WTC11 (cell line): ENCODE results near the gene JAGN1. TPM values are rescaled to one million over a fixed set of nuclear protein-coding genes. Genes with fewer than 3 reads are reported as not detected.

Experiments used
- ATAC-seq: fragments of 200-7000 bp; cut with Tn5 transposase; 2 replicates; pipeline ENCODE4 v1.10.0; 2021; ENCODE audit warnings: mild to moderate bottlenecking, moderate library complexity
- CTCF ChIA-PET: fragments of 300-600 bp; sonication (Branson Sonifier 250); formaldehyde crosslinking; loops from one replicate; lab custom pipeline; 2021; ENCODE audit warnings: antibody characterized with exemption; lab: Charles Lee
- POLR2A ChIA-PET: fragments of 350-600 bp; sonication (Branson Sonifier 250); formaldehyde crosslinking; loops from one replicate; lab custom pipeline; 2021; ENCODE audit warnings: antibody characterized with exemption; lab: Charles Lee
- DNase-seq: peaks from one replicate; pipeline ENCODE4 v3.0.0; 2021; ENCODE audit warnings: low spot score
- H3K27ac Mint-ChIP-seq: 2 replicates; pipeline ENCODE4 v1.8.0; 2021; ENCODE audit warnings: mixed read lengths
- H3K27me3 Mint-ChIP-seq: 2 replicates; pipeline ENCODE4 v1.8.0; 2021; ENCODE audit warnings: low read depth, mild to moderate bottlenecking, moderate library complexity, mixed read lengths
- H3K36me3 Mint-ChIP-seq: 2 replicates; pipeline ENCODE4 v1.8.0; 2021; ENCODE audit warnings: mixed read lengths
- H3K4me1 Mint-ChIP-seq: 2 replicates; pipeline ENCODE4 v1.8.0; 2022; ENCODE audit warnings: mixed read lengths
- H3K4me3 Mint-ChIP-seq: 2 replicates; pipeline ENCODE4 v1.8.0; 2021; ENCODE audit warnings: mild to moderate bottlenecking, moderate library complexity, mixed read lengths
- H3K9me3 Mint-ChIP-seq: 2 replicates; pipeline ENCODE4 v1.8.0; 2021; ENCODE audit warnings: mixed read lengths
- ARID4B ChIP-seq: sonication (generic); formaldehyde crosslinking; IDR thresholded peaks from 2 replicates; pipeline ENCODE4 v1.8.0; 2023; ENCODE audit warnings: missing genetic modification reagents, mild to moderate bottlenecking, borderline replicate concordance
- ATF6 ChIP-seq: sonication (generic); formaldehyde crosslinking; IDR thresholded peaks from 2 replicates; pipeline ENCODE4 v1.8.1; 2023; ENCODE audit warnings: mild to moderate bottlenecking, missing genetic modification reagents
- CBFB ChIP-seq: sonication (generic); formaldehyde crosslinking; IDR thresholded peaks from 2 replicates; pipeline ENCODE4 v1.8.1; 2022; ENCODE audit warnings: mild to moderate bottlenecking, low read depth, missing genetic modification reagents
- CREB1 ChIP-seq: sonication (generic); formaldehyde crosslinking; IDR thresholded peaks from 2 replicates; pipeline ENCODE4 v1.8.0; 2023; ENCODE audit warnings: mild to moderate bottlenecking, missing genetic modification reagents
- CTCF ChIP-seq: fragments of 200-600 bp; IDR thresholded peaks from 2 replicates; pipeline ENCODE4 v1.8.0; 2022; ENCODE audit warnings: antibody characterized with exemption
- E2F1 ChIP-seq: sonication (generic); formaldehyde crosslinking; IDR thresholded peaks from 2 replicates; pipeline ENCODE4 v1.8.0; 2022; ENCODE audit warnings: mild to moderate bottlenecking, missing genetic modification reagents
- ELF4 ChIP-seq: sonication (generic); formaldehyde crosslinking; IDR thresholded peaks from 2 replicates; pipeline ENCODE4 v1.8.1; 2022; ENCODE audit warnings: low read depth, mild to moderate bottlenecking, moderate library complexity, missing genetic modification reagents
- ETV6 ChIP-seq: sonication (generic); formaldehyde crosslinking; IDR thresholded peaks from 2 replicates; pipeline ENCODE4 v1.8.1; 2022; ENCODE audit warnings: mild to moderate bottlenecking, missing genetic modification reagents
- FOXJ3 ChIP-seq: sonication (generic); formaldehyde crosslinking; IDR thresholded peaks from 2 replicates; pipeline ENCODE4 v1.9.0; 2021; ENCODE audit warnings: missing genetic modification reagents, mild to moderate bottlenecking, borderline replicate concordance
- GABPB1 ChIP-seq: sonication (generic); formaldehyde crosslinking; IDR thresholded peaks from 2 replicates; pipeline ENCODE4 v1.8.1; 2023; ENCODE audit warnings: mild to moderate bottlenecking, missing genetic modification reagents
- HMGA2 ChIP-seq: fragments of 250-450 bp; sonication (Bioruptor Pico); IDR thresholded peaks from 2 replicates; pipeline ENCODE4 v1.4.0; 2021; ENCODE audit warnings: mild to moderate bottlenecking, moderate library complexity
- MAX ChIP-seq: sonication (generic); formaldehyde crosslinking; IDR thresholded peaks from 2 replicates; pipeline ENCODE4 v1.8.0; 2022; ENCODE audit warnings: mild to moderate bottlenecking, missing genetic modification reagents
- PREB ChIP-seq: sonication (generic); formaldehyde crosslinking; IDR thresholded peaks from 2 replicates; pipeline ENCODE4 v1.8.1; 2022; ENCODE audit warnings: mild to moderate bottlenecking, missing genetic modification reagents, moderate library complexity, borderline replicate concordance
- RELA ChIP-seq: sonication (generic); formaldehyde crosslinking; IDR thresholded peaks from 2 replicates; pipeline ENCODE4 v1.8.1; 2022; ENCODE audit warnings: missing genetic modification reagents, mild to moderate bottlenecking, borderline replicate concordance
- USF1 ChIP-seq: sonication (generic); formaldehyde crosslinking; IDR thresholded peaks from 2 replicates; pipeline ENCODE4 v1.8.0; 2022; ENCODE audit warnings: mild to moderate bottlenecking, missing genetic modification reagents
- ZNF121 ChIP-seq: sonication (generic); formaldehyde crosslinking; IDR thresholded peaks from 2 replicates; pipeline ENCODE4 v1.8.0; 2023; ENCODE audit warnings: missing genetic modification reagents
- ZNF317 ChIP-seq: sonication (generic); formaldehyde crosslinking; IDR thresholded peaks from 2 replicates; pipeline ENCODE4 v1.8.1; 2023; ENCODE audit warnings: low read depth, mild to moderate bottlenecking, moderate library complexity, missing genetic modification reagents, borderline replicate concordance
- ZNF416 ChIP-seq: fragments of 250-450 bp; sonication (Bioruptor Pico); IDR thresholded peaks from 2 replicates; pipeline ENCODE4 v1.9.0; 2021; ENCODE audit warnings: mild to moderate bottlenecking, inconsistent platforms
- ZNF423 ChIP-seq: fragments of 250-450 bp; sonication (Bioruptor Pico); IDR thresholded peaks from 2 replicates; pipeline ENCODE4 v2.1.2; 2022; ENCODE audit warnings: mild to moderate bottlenecking, moderate library complexity
- ZNF512 ChIP-seq: sonication (generic); formaldehyde crosslinking; IDR thresholded peaks from 2 replicates; pipeline ENCODE4 v1.8.1; 2022; ENCODE audit warnings: missing genetic modification reagents, borderline replicate concordance
- ZNF671 ChIP-seq: fragments of 250-450 bp; sonication (Bioruptor Pico); IDR thresholded peaks from 2 replicates; pipeline ENCODE4 v1.8.0; 2021; ENCODE audit warnings: mild to moderate bottlenecking
- total RNA-seq: library from RNA; stranded (reverse); gene quantifications from 3 replicates; pipeline ENCODE4 v1.2.3, GENCODE V29; 2021

Gene JAGN1
- total RNA-seq, 1 experiment from 2014 or later: 25.6 TPM

GRCh38 chr3:9934235-9934621 is 43.8 kb downstream of the JAGN1 start (continued):
- TF ChIP-seq ZNF317 (no peak), FOXJ3 (no peak), ZNF512 (no peak), GABPB1 (CRISPR knock-in tag) (no peak)

- POLR2A ChIA-PET: interaction anchor here (1.1 kb wide), 1 partner anchor 11 kb away, joined by 6 read pairs; no protein-coding TSS in a partner anchor
- Mint-ChIP-seq H3K27ac (0 out of 2 replicates have a peak overlapping the region, but pooled peaks have one; percentile 1), H3K4me3 (peak overlapping the region; percentile 93), H3K36me3 (peaks cover 30% of the 10 kb centered on the region), H3K9me3 (peaks cover 8% of the 10 kb centered on the region; the same call in 1 of the 2 replicates), H3K27me3 (peaks cover 10% of the 10 kb centered on the region), H3K4me1 (peaks cover 14% of the 10 kb centered on the region)
- CTCF ChIA-PET: interaction anchor here (5.5 kb wide), 1 partner anchor 13 kb away, joined by 143 read pairs; no protein-coding TSS in a partner anchor
- DNase-seq: no peak
- no peak for TF ChIP-seq ZNF121
- no peak for ATAC-seq
Measured at GRCh38 chr3:9934993-9935392, 44.6 kb downstream of the JAGN1 start.

GRCh38 chr3:9935966-9936510 is 45.6 kb downstream of the JAGN1 start:
- DNase-seq (no peak), ATAC-seq (no peak)
- Mint-ChIP-seq H3K36me3 (peaks cover 28% of the 10 kb centered on the region), H3K4me1 (peaks cover 14% of the 10 kb centered on the region), H3K27ac (no peak overlapping the region), H3K27me3 (peaks cover 7% of the 10 kb centered on the region), H3K4me3 (no peak overlapping the region), H3K9me3 (peaks cover 2% of the 10 kb centered on the region; the same call in 1 of the 2 replicates)
- POLR2A ChIA-PET: no interaction called here
- CTCF ChIA-PET: no interaction called here
- TF ChIP-seq CREB1 (CRISPR knock-in tag) (no peak), ZNF671 (CRISPR knock-in tag) (no peak), PREB (CRISPR knock-in tag) (no peak), ZNF416 (CRISPR knock-in tag) (no peak), HMGA2 (no peak), ETV6 (CRISPR knock-in tag) (no peak), ARID4B (no peak), CBFB (CRISPR knock-in tag) (no peak), ATF6 (no peak), E2F1 (CRISPR knock-in tag) (no peak), CTCF (no peak), RELA (CRISPR knock-in tag) (no peak), MAX (CRISPR knock-in tag) (no peak), ZNF423 (CRISPR knock-in tag) (no peak), ELF4 (CRISPR knock-in tag) (no peak), USF1 (CRISPR knock-in tag) (no peak)
